ENCODE measurements around the gene EMC9.

The EMC9 gene

GRCh38 chr14:24172871-24173281, 31.5 kb upstream of the EMC9 start:
- Histone ChIP-seq H3K4me1 (ENCODE audit: control insufficient read depth, insufficient read depth, low read length, poor library complexity, severe bottlenecking) (no peaks in the 10 kb centered on the region), H3K9me3 (ENCODE audit: control insufficient read depth, low read length) (no peaks in the 10 kb centered on the region), H3K4me3 (ENCODE audit: extremely low read depth, insufficient read depth, low read length, poor library complexity, severe bottlenecking) (peak overlapping the region; percentile 37), H3K36me3 (ENCODE audit: control insufficient read depth, insufficient read depth, low read length) (peaks cover 18% of the 10 kb centered on the region), H3K27ac (ENCODE audit: low read depth, low read length, severe bottlenecking) (no peak overlapping the region)
- 94 to 98% methylated on average over 15 to 20 of the region's 20 CpGs for WGBS, 2 experiments (ENCODE audit: insufficient coverage in 2 of 2)

DNA sequence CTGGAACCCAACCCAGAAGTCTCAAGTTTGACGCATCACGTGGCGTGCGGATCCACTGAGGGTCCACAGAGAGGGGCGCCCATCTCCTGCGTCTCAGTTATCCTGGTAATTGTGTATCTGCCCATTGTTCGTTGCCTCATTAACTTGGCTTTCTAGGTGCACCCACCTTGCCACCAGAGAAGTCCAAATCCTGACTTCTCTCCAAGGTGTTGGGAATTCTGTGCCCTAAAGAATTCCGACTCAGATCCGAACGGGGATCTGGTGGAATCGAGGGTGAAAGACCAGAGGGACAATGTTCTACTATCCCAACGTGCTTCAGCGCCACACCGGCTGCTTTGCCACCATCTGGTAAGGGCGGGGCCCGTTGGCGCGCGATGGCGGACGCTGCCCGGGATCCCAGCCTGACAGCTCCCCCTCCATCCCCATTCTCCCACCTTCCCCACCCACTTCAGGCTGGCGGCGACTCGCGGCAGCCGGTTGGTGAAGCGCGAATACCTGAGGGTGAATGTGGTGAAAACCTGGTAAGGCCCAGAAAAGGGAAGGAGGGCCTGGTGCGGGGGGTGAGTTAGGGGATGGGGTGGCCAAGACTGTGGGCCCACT, 31.0 kb upstream of the EMC9 start:
- 81 to 83% methylated on average over 20 to 26 of the region's 30 CpGs for WGBS, 2 experiments (ENCODE audit: insufficient coverage in 2 of 2)
- Histone ChIP-seq H3K27ac (ENCODE audit: low read depth, low read length, severe bottlenecking) (no peak overlapping the region), H3K4me3 (ENCODE audit: extremely low read depth, insufficient read depth, low read length, poor library complexity, severe bottlenecking) (peak overlapping the region; percentile 37), H3K4me1 (ENCODE audit: control insufficient read depth, insufficient read depth, low read length, poor library complexity, severe bottlenecking) (no peaks in the 10 kb centered on the region), H3K36me3 (ENCODE audit: control insufficient read depth, insufficient read depth, low read length) (peaks cover 17% of the 10 kb centered on the region), H3K9me3 (ENCODE audit: control insufficient read depth, low read length) (no peaks in the 10 kb centered on the region)

DNA sequence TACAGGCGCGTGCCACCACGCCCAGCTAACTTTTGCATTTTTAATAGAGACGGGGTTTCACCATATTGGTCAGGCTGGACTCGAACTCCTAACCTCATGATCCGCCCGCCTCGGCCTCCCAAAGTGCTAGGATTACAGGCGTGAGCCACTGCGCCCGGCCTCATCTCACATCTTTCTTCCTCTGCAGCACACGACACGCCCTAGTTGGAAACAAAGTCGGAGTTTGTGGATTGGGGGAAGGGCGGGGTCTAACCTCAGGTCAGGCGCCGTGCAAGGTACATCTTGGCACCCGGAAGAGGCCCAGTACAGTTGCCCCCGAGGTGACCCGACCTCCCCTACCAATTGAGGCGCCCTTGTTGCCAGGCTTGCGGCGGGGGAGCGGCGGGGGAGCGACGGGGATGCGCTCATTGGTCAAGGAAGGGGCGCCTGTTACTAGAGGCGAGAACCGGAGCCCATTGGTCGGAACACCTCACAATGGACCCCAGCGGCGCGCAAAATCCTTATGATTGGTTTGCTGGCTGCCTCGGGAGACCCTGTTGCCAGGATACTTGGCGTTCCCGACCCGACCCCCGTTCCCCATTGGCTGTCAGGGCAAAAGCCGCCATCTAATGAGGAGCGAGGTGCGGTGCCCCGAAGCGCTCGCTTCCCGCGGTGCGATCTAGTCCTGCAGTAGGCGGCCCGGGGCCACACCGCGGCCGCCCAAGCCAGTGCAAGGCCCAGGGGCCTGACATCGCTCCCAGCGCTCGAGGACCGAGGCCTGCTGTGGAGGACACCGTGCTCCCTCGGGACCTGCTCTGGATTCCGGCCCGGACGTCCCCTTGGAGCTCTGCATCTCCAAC, 30.2 kb upstream of the EMC9 start, which contains the start of gene REC8:
TSS of gene REC8 (plus strand) at position 659 of the 839 bp plus-strand sequence. CDS start 473 bp downstream, outside the sequence.
- no peaks in the 10 kb centered on the region for H3K9me3 ChIP-seq (ENCODE audit: control insufficient read depth, low read length)
- peak within 1 kb of the TSS; percentile 37 for H3K4me3 ChIP-seq (ENCODE audit: extremely low read depth, insufficient read depth, low read length, poor library complexity, severe bottlenecking)
- WGBS, 2 experiments (ENCODE audit: insufficient coverage in 2 of 2), result 20 to 29% methylated on average over 47 to 59 of the region's 63 CpGs
- H3K36me3 ChIP-seq (ENCODE audit: control insufficient read depth, insufficient read depth, low read length), result peaks cover 13% of the 10 kb centered on the region
- H3K4me1 ChIP-seq (ENCODE audit: control insufficient read depth, insufficient read depth, low read length, poor library complexity, severe bottlenecking), result no peaks in the 10 kb centered on the region
- no peak within 1 kb of the TSS for H3K27ac ChIP-seq (ENCODE audit: low read depth, low read length, severe bottlenecking)

GRCh38 chr14:24167469-24168114, 26.2 kb upstream of the EMC9 start:
- Histone ChIP-seq H3K36me3 (ENCODE audit: control insufficient read depth, insufficient read depth, low read length) (peaks cover 51% of the 10 kb centered on the region), H3K27ac (ENCODE audit: low read depth, low read length, severe bottlenecking) (no peak overlapping the region), H3K4me3 (ENCODE audit: extremely low read depth, insufficient read depth, low read length, poor library complexity, severe bottlenecking) (no peak overlapping the region), H3K4me1 (ENCODE audit: control insufficient read depth, insufficient read depth, low read length, poor library complexity, severe bottlenecking) (no peaks in the 10 kb centered on the region), H3K9me3 (ENCODE audit: control insufficient read depth, low read length) (no peaks in the 10 kb centered on the region)
- 89% methylated on average over 3 of the region's 3 CpGs for WGBS, 2 experiments (ENCODE audit: insufficient coverage in 2 of 2)

- Histone ChIP-seq H3K4me3 (ENCODE audit: extremely low read depth, insufficient read depth, low read length, poor library complexity, severe bottlenecking) (no peak overlapping the region), H3K27ac (ENCODE audit: low read depth, low read length, severe bottlenecking) (no peak overlapping the region)
- 90 to 94% methylated on average over 2 to 4 of the region's 5 CpGs for WGBS, 2 experiments (ENCODE audit: insufficient coverage in 2 of 2)
Observed at GRCh38 chr14:24165785-24166184, 24.4 kb upstream of the EMC9 start.

GRCh38 chr14:24164518-24164991, 23.2 kb upstream of the EMC9 start:
- no peak overlapping the region for H3K4me3 ChIP-seq (ENCODE audit: extremely low read depth, insufficient read depth, low read length, poor library complexity, severe bottlenecking)
- no peak overlapping the region for H3K27ac ChIP-seq (ENCODE audit: low read depth, low read length, severe bottlenecking)
- no peaks in the 10 kb centered on the region for H3K4me1 ChIP-seq (ENCODE audit: control insufficient read depth, insufficient read depth, low read length, poor library complexity, severe bottlenecking)
- peaks cover 61% of the 10 kb centered on the region for H3K36me3 ChIP-seq (ENCODE audit: control insufficient read depth, insufficient read depth, low read length)
- H3K9me3 ChIP-seq (ENCODE audit: control insufficient read depth, low read length), result no peaks in the 10 kb centered on the region
- 96 to 98% methylated on average over 9 to 14 of the region's 14 CpGs for WGBS, 2 experiments (ENCODE audit: insufficient coverage in 2 of 2)

More at GRCh38 chr14:24165785-24166184, 24.4 kb upstream of the EMC9 start:
- H3K4me1 ChIP-seq (ENCODE audit: control insufficient read depth, insufficient read depth, low read length, poor library complexity, severe bottlenecking), result no peaks in the 10 kb centered on the region
- peaks cover 52% of the 10 kb centered on the region for H3K36me3 ChIP-seq (ENCODE audit: control insufficient read depth, insufficient read depth, low read length)
- no peaks in the 10 kb centered on the region for H3K9me3 ChIP-seq (ENCODE audit: control insufficient read depth, low read length)

- WGBS, 2 experiments (ENCODE audit: insufficient coverage in 2 of 2), result 97 to 98% methylated on average over 8 of the region's 8 CpGs
- no peak overlapping the region for H3K27ac ChIP-seq (ENCODE audit: low read depth, low read length, severe bottlenecking)
- no peaks in the 10 kb centered on the region for H3K4me1 ChIP-seq (ENCODE audit: control insufficient read depth, insufficient read depth, low read length, poor library complexity, severe bottlenecking)
- H3K4me3 ChIP-seq (ENCODE audit: extremely low read depth, insufficient read depth, low read length, poor library complexity, severe bottlenecking), result peak overlapping the region; percentile 38
- no peaks in the 10 kb centered on the region for H3K9me3 ChIP-seq (ENCODE audit: control insufficient read depth, low read length)
- H3K36me3 ChIP-seq (ENCODE audit: control insufficient read depth, insufficient read depth, low read length), result peaks cover 68% of the 10 kb centered on the region
Observed at GRCh38 chr14:24162093-24162492, 20.7 kb upstream of the EMC9 start.

DNA sequence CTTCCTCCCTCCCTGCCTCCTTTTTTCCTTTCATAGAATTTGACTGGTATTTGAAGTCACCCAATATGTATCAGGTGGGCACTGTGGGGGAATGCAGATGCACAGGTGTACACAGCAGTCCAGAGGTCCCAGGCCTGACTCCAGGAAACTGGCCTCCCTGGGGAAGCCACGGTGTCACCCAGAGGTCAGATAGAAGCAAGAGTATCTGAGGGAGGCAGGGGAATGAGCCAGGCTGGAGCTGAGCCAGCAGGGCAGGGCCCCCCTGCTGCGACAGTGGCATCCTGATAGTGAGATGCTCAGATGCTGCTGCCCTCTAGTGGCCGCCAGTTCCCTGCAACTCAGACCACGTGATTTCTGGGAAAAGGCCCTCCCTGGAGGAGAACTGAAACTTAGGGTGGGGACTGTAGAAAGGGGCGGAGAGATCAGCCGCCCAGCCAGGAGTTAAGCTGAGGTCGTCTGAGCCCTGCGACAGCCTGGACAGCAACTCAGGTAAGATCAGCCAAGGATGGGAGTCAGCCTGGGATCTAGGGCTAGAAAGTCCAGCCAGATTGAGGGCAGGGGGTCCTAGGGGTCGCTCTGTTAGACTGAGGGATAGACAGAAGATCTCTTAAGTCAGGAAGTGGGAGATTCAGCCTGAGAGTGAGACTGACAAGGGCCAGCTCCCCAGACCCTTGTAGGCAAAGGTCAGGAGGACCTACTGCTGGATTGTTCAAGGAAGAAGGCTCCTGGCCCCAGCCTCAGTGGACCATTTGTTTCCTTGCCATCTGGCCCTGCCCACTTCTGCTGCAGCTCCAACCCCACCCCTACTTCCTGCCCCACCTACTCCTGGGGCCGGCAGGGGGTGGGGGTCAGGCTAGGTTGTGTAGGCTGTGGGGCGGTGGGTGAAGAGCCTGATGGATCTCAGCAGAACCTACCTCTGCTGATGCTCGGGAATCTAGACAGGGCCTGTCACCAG, 19.7 kb upstream of the EMC9 start, which contains the start of gene IRF9:
TSS of gene IRF9 (plus strand) at position 416 of the 955 bp plus-strand sequence. CDS start 880 bp downstream, outside the sequence.
- Histone ChIP-seq H3K9me3 (ENCODE audit: control insufficient read depth, low read length) (no peaks in the 10 kb centered on the region), H3K36me3 (ENCODE audit: control insufficient read depth, insufficient read depth, low read length) (peaks cover 72% of the 10 kb centered on the region), H3K27ac (ENCODE audit: low read depth, low read length, severe bottlenecking) (peak within 1 kb of the TSS; percentile 71), H3K4me3 (ENCODE audit: extremely low read depth, insufficient read depth, low read length, poor library complexity, severe bottlenecking) (peak within 1 kb of the TSS; percentile 38), H3K4me1 (ENCODE audit: control insufficient read depth, insufficient read depth, low read length, poor library complexity, severe bottlenecking) (no peaks in the 10 kb centered on the region)
- WGBS, 2 experiments (ENCODE audit: insufficient coverage in 2 of 2), result 9 to 19% methylated on average over 8 to 9 of the region's 12 CpGs

GRCh38 chr14:24160499-24160849, 19.1 kb upstream of the EMC9 start:
- no peak overlapping the region for H3K4me3 ChIP-seq (ENCODE audit: extremely low read depth, insufficient read depth, low read length, poor library complexity, severe bottlenecking)
- 93 to 100% methylated on average over 2 to 4 of the region's 4 CpGs for WGBS, 2 experiments (ENCODE audit: insufficient coverage in 2 of 2)
- H3K27ac ChIP-seq (ENCODE audit: low read depth, low read length, severe bottlenecking), result peak overlapping the region; percentile 59
- no peaks in the 10 kb centered on the region for H3K4me1 ChIP-seq (ENCODE audit: control insufficient read depth, insufficient read depth, low read length, poor library complexity, severe bottlenecking)
- no peaks in the 10 kb centered on the region for H3K9me3 ChIP-seq (ENCODE audit: control insufficient read depth, low read length)
- peaks cover 72% of the 10 kb centered on the region for H3K36me3 ChIP-seq (ENCODE audit: control insufficient read depth, insufficient read depth, low read length)

Measured in mesodermal cell (in vitro differentiated cells).